ENCODE results near the gene RAB7B.
"Not testable (repeated sequence)": the region's sequence is repeated elsewhere in the genome, so short reads cannot be mapped to it uniquely, and the experiment has no call there.

RAB7B gene

GRCh38 chr1:206021626-206022365, 18.6 kb upstream of the RAB7B start:
- no peak for DNase-seq

- DNase-seq: no peak
Measured at GRCh38 chr1:206021008-206021625, 17.9 kb upstream of the RAB7B start.

- no peak for DNase-seq
Measured at GRCh38 chr1:206020393-206021007, 17.3 kb upstream of the RAB7B start.

- DNase-seq: no peak
Measured at GRCh38 chr1:206015071-206015470, 11.9 kb upstream of the RAB7B start.

DNA sequence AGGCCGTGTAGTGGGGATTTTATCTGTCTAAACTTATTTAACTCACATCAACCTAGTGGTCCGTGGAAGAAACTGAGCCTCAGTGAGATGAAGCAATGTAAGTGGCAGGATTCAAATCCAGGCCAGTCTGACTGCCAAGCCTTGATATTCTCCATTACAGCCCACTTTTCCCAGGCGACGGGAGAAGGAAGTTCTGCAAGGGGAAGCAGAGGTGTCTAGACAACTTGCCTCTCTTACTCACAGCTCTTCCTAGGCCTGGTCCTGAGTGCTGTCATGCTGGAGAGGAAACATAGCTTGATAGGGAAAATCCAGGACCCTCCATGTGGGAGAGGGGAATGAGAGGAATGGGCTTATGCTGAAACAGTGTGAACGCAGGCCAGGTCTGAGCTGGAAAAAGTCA, 11.4 kb upstream of the RAB7B start:
- DNase-seq: no peak

DNA sequence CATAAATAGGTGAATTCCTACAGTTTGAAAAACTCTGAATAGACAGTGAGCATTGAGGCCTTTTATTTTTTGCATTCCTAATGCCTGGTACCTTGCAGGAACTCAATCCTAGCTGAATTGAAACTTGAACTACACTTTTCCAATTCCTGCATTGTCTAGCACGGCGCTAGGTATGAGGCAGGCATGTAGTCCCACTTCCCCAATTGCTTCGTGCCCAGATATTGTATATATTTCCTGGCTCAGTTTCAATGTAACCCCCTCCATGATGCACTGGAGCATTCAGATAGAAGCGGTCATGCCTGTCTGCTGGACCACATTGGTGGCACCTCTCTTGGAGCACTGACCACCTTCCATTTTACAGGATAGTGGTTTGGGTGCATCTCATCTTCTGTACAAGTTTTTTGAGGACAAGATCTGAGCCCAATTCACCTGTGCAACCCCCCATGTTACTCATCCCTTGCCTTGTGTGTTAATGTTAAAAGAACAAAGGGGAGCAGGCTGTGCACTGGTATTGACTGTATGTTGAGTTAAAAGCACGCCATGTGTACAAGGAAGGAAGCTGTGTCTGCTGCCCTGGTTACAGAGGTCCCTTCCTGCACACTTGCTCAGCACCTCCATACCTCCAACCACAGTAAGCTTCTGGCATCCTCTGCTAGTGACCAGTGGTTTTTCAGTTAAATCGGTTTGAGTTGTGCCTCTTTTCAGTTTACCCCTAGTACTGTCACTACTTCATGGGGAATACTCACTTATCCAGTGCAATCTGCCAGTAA, 10.0 kb upstream of the RAB7B start:
- no peak for DNase-seq

DNA sequence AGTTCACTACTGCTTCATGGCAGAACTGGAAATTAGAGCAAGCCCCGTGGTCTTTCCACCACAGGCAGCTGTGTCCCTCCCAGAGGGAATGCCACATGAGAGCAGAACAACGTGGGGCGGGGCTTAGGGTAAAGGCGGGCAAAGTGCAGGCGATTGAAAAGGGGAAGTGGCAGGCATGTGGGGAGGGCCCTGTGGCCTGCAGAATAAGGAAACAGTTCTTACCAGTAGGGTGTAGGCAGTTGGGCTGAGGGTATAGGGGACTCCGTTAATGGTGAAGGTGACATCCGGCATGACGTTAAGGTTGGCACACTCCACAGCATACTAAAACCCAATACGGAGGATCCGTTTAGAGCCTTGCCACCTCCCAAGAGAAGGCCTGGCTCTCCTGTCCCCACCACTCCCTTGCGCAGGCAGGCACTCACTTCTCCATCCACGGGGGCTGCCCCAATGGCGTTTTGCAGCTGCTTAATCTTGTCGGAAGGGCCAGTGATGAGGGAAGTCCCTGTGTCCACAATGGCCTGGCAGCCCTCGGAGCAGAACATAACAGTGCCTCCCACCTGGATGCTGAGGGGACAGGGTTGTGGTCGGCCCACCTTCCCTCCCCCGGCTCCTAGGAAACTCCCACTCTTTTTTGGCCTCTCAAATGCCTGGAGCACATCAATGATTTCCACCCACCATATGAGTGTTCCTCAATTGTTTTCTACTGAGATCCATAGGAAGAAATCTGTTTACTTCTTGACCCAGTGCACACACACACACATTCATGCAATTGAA, 9.1 kb upstream of the RAB7B start:
- DNase-seq: peak; percentile 10 to 17

GRCh38 chr1:206011057-206011456, 7.9 kb upstream of the RAB7B start:
- peak in 1 of 2 experiments; percentile 27 for DNase-seq

GRCh38 chr1:206010060-206010459, 6.9 kb upstream of the RAB7B start:
- DNase-seq: no peak

- no peak for DNase-seq
Measured at GRCh38 chr1:206006946-206007345, 3.8 kb upstream of the RAB7B start.

- DNase-seq: no peak
Measured at GRCh38 chr1:206005778-206006180, 2.6 kb upstream of the RAB7B start.

- no peak for DNase-seq
Measured at GRCh38 chr1:206005234-206005633, 2.0 kb upstream of the RAB7B start.

GRCh38 chr1:206004826-206005225, 1.6 kb upstream of the RAB7B start:
- DNase-seq: no peak

- DNase-seq: no peak
Measured at GRCh38 chr1:206003854-206004800, 932 bp upstream of the RAB7B start.

GRCh38 chr1:206002160-206002559, 1.0 kb downstream of the RAB7B start:
- no peak for DNase-seq

GRCh38 chr1:206001476-206001888, 1.7 kb downstream of the RAB7B start:
- DNase-seq: peak; percentile 20 to 56

DNA sequence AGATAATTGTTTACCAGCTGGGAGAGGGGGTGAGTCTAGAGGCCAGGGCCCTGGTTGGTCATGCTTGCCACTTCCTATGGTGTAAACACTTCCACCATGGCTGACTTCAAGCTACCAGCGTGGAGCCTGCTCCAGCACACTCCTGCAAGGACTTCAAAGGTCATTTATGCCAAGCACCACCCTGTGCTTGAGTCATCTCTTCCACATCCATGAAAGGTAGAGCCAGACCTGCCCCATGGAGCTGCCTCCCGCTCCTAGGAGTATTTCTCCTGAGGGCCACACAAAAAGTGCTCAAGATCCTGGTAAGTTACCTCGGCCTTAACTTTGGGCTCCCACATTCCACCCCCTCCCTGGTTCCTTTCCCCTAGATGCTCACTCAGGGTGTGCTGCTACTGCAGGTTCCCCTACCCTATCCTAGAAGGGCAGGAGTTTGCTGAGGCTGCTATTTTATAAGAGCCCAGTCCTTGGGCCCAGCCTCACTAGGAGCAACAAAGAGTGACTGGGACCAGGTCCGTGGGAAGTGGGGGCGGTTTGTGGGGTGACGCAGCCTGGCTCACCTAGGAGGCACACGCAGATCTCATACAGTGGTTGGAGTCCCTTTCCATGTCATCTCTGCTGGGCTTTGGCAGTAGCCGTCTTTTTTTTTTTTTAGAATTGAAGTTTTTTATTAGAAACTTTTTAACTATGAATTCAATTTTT, 2.4 kb downstream of the RAB7B start:
- DNase-seq: peak; percentile 10 to 30

- no peak for DNase-seq
Measured at GRCh38 chr1:205998457-205999241, 4.5 kb downstream of the RAB7B start.

- not testable (repeated sequence) for DNase-seq
Measured at GRCh38 chr1:205996641-205997040, 6.6 kb downstream of the RAB7B start.

- DNase-seq: no peak
Measured at GRCh38 chr1:205994346-205994745, 8.8 kb downstream of the RAB7B start.

All from stimulated activated CD4-positive, alpha-beta T cell treated with anti-CD3 and anti-CD28 coated beads, Interleukin-4, amount 100 ng/mL, for 4 hours (primary cell).